Omental fat pad (tissue), 4 donors: ENCODE data around the gene RASGEF1C. TPM values are rescaled to one million over a fixed set of nuclear protein-coding genes. Genes with fewer than 3 reads are reported as not detected.

ENCODE experiments used
- ATAC-seq: fragments of 150-250 bp; one replicate; pipeline ENCODE4 v1.9.1; 2016; ENCODE audit warnings: mild to moderate bottlenecking, moderate library complexity; ENCODE audit not compliant: low FRiP score
- DNase-seq: peaks from one replicate; pipeline ENCODE4 v3.0.0-alpha.2; 2019; ENCODE audit warnings: low spot score
- total RNA-seq, 4 donors: library from RNA; depleted of rRNA; stranded (reverse); fragments of >200 nt; gene quantifications; one replicate each; pipeline ENCODE4 v1.1.0, GENCODE V29; 2016
- TF ChIP-seq, protein P1 (sequence below), 3 donors: fragments of 450-650 bp; IDR thresholded peaks; one replicate each; pipeline ENCODE4 v1.5.1; 2016 to 2017; ENCODE audit warnings: antibody characterized with exemption in 3 of 3, mild to moderate bottlenecking in 3 of 3, moderate library complexity in 2 of 3

The RASGEF1C gene
- total RNA-seq, 4 donors from 2014 or later: 0.37 to 8.5 TPM; not detected in 2

DNA sequence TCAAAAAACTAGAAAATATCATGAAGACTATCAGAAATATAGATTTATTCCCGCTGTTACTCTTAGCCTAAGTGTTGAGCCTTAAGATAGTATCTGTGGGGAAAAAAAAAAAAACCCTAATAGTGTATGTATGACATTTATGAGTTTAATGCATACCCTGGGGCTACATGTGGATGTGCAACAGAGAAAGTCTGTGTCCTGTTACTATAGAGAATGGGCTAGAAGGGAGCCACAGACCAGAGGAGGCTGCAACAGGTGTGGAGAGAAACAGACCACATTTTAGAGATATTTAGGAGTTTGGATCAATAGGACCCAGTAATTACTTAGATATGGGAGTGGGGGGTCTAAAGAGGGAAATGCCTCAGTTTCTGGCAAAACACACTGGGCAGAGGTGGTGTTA, 152.9 kb downstream of the RASGEF1C start:
- TF ChIP-seq, protein P1, sequence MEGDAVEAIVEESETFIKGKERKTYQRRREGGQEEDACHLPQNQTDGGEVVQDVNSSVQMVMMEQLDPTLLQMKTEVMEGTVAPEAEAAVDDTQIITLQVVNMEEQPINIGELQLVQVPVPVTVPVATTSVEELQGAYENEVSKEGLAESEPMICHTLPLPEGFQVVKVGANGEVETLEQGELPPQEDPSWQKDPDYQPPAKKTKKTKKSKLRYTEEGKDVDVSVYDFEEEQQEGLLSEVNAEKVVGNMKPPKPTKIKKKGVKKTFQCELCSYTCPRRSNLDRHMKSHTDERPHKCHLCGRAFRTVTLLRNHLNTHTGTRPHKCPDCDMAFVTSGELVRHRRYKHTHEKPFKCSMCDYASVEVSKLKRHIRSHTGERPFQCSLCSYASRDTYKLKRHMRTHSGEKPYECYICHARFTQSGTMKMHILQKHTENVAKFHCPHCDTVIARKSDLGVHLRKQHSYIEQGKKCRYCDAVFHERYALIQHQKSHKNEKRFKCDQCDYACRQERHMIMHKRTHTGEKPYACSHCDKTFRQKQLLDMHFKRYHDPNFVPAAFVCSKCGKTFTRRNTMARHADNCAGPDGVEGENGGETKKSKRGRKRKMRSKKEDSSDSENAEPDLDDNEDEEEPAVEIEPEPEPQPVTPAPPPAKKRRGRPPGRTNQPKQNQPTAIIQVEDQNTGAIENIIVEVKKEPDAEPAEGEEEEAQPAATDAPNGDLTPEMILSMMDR (IDR thresholded peaks at IDR 0.05): no peak
- DNase-seq: no peak
- no peak for ATAC-seq

DNA sequence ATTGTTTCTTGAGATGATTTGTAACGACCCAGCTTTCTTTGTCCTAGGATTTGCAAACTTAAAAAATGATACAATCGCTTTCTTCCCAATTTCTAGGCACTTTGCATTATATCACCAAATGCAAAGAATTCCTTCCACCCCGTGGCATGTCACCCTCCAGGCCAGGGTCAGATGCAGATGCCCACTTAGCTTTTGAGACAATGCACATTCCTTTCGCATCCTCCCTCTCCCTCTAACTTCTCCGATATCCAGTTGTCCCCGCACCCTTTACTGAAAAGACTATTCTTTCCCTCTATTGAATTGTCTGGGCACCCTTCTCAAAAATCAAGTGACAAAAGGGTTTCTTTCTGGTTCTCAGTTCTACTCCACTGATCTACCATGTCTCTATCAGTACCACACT, 154.8 kb downstream of the RASGEF1C start:
- ATAC-seq: no peak
- TF ChIP-seq, protein P1 (IDR thresholded peaks at IDR 0.05): no peak
- no peak for DNase-seq

DNA sequence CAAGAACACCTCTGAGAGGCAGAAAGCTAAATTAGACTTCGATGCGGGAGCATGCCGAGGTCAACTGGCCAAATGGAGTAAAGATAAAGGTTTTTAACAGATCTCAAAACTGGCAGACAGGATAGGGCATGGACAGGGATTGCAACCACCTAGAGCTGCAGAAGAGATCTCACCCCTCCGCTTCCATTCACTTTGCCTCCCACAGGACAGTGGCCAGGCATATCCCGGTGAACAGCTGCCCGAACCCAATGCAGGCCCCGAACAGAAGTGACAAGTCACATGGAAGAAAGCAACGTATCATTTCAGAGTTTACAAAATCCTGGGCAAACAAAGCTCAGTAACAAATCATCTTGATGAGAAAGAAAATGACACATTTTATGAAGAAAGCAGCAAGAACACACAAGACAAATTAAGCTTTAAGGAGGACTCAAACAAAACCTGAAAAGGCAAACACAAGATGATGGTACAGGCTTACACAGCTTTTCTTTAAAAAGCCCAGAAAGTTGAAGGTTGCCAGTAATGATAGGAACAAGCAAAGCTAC, 155.9 kb downstream of the RASGEF1C start:
- ATAC-seq: no peak
- DNase-seq: no peak
- TF ChIP-seq, protein P1 (IDR thresholded peaks at IDR 0.05): no peak

DNA sequence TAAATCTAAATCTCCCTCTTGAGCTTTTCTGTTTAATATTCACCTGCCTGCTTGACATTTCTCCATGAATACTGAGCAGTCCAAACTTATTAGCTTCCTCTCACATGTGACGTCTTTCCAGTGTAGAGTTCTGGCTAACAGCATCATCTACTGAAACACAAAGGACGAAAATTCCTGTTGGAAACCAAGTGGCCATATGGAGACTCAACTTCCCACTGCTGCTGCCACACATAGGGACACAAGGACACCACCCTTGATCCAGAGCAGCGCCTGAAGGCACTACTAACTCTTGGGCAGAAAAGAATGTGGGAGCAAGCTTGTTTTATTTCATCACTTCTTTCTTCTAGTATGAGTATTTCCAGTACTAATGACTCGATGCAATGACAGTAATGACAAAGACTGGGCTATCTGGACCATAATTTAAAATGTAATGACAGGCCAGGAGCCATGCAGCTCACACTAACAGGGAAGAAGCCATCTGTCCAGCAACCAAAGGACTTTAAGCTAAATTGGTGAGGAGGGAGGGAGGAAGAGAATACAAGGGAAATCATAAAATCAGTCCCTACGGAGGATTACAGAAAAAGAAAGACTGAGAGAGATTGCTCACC, 156.7 kb downstream of the RASGEF1C start:
- no peak for ATAC-seq
- TF ChIP-seq, protein P1 (IDR thresholded peaks at IDR 0.05): no peak
- no peak for DNase-seq

Other genes starting within 250 kb of the RASGEF1C start
- 100 to 1,000 TPM; 150 to 170 (median 167) TPM for gene RNF130, start 137.5 kb downstream of the RASGEF1C start, total RNA-seq
- gene MAPK9, start 82.9 kb upstream of the RASGEF1C start, total RNA-seq: 10 to 100 TPM; 18.6 to 31.6 (median 29.6) TPM
- 100 to 1,000 TPM in 2 of 4 donors, 10 to 100 TPM in 2; 42.3 to 553 (median 270) TPM for gene GFPT2, start 144.1 kb upstream of the RASGEF1C start, total RNA-seq